ENCODE measurements around the gene CCDC18.
"Not testable (repeated sequence)": the region's sequence is repeated elsewhere in the genome, so short reads cannot be mapped to it uniquely, and the experiment has no call there.

The CCDC18 gene

DNA sequence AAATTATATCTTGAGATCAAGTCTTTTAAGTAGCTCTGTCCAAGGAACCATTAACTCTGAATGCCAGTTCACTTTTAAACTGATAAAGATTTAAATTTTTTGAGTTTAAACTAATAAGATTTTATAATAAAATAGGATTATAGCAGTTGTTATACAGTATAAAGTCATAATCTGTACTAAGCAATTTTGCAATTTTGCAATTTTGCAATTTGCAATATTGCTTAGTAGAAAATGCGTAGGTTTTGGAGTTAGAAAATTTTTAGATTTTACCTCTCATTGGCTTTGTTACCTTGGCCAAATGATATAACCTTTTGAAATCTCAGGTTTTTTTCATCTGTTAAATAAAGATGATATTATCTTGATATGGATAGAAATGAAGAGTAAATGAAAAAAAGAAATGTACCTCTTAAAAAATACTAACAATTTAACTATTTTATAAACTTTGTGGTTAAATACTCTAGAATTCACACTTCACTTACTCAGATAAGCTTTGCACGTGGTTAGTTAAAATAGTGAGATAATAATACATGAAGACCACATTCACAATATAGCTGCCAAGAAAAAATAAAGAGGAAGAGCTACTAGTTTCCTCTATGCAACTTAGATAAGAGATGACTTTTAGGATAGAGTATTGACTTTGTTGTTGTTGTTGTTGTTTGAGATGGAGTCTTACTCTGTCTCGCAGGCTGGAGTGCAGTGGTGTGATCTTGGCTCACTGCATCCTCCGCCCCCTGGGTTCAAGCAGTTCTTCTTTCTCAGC is 13.9 kb downstream of the CCDC18 start:
- DNase-seq (no peak), ATAC-seq (replicated peaks) (no peak)
- Mint-ChIP-seq H3K9me3 (no peaks in the 10 kb centered on the region), H3K4me1 (peaks cover 8 to 22% of the 10 kb centered on the region in 2 donors), H3K27ac (no peak overlapping the region), H3K27me3 (no peaks in the 10 kb centered on the region), H3K36me3 (peaks cover 34 to 48% of the 10 kb centered on the region in 2 donors), H3K4me3 (no peak overlapping the region)

- Mint-ChIP-seq H3K36me3 (peaks cover 24 to 39% of the 10 kb centered on the region in 2 donors), H3K4me1 (peaks cover 5 to 6% of the 10 kb centered on the region in 2 donors), H3K27me3 (no peaks in the 10 kb centered on the region), H3K9me3 (no peaks in the 10 kb centered on the region), H3K27ac (no peak overlapping the region), H3K4me3 (no peak overlapping the region)
- ATAC-seq (replicated peaks) (no peak), DNase-seq (no peak)
Observed at GRCh38 chr1:93196591-93196990, 16.1 kb downstream of the CCDC18 start.

DNA sequence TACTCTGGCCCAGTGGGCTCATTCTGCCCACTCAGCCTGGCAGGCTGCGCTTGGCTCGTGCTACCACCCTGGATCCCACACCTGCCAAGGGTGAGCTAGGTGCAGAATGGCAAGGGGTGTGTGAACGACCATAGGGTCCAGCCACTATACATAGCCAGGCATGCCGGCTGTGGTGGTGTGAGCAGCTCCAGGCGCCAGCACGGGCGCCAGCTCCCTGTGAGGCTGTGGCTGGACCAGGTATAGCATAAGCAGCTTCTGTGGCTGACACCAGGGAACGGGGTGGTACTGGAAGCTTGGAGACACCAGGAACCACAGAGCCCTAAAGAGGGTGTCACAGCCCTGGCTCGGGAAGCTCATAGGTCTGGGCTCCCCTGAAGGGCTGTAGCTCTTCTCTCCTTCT is 18.6 kb downstream of the CCDC18 start:
- Mint-ChIP-seq H3K27me3 (no peaks in the 10 kb centered on the region), H3K27ac (no peak overlapping the region), H3K4me1 (peaks cover 5 to 6% of the 10 kb centered on the region in 2 donors), H3K4me3 (no peak overlapping the region), H3K9me3 (no peaks in the 10 kb centered on the region), H3K36me3 (peaks cover 24 to 39% of the 10 kb centered on the region in 2 donors)
- DNase-seq (no peak), ATAC-seq (replicated peaks) (no peak)

GRCh38 chr1:93200086-93200620 is 19.6 kb downstream of the CCDC18 start:
- ATAC-seq (replicated peaks) (no peak), DNase-seq (no peak)
- Mint-ChIP-seq H3K9me3 (no peaks in the 10 kb centered on the region), H3K27ac (no peak overlapping the region), H3K4me3 (no peak overlapping the region), H3K27me3 (no peaks in the 10 kb centered on the region), H3K36me3 (peaks cover 18 to 33% of the 10 kb centered on the region in 2 donors), H3K4me1 (peaks cover 3 to 6% of the 10 kb centered on the region in 2 donors)

DNA sequence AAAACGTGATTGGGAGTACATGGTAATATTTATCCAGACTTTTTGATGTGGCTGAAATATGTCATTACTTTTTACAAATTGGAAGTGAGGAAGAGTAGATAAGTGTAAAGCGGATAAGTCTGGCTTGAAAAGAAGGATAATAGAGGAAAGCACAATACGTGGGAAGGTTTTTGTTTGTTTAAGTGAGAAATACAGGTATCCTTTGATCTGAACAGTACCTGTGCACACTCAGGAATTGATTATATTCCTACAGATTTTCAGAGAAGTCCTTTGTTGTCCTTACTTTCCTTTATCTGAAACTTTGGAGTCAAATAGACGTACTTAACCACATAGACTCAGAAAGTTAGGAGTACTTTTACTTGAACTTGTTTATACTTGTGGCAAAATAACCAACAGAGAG is 20.2 kb downstream of the CCDC18 start:
- DNase-seq (no peak), ATAC-seq (replicated peaks) (no peak)
- no peak overlapping the region for H3K27ac Mint-ChIP-seq
- H3K4me3 Mint-ChIP-seq, result no peak overlapping the region
- peaks cover 3 to 6% of the 10 kb centered on the region in 2 donors for H3K4me1 Mint-ChIP-seq
- H3K9me3 Mint-ChIP-seq, result no peaks in the 10 kb centered on the region
- H3K36me3 Mint-ChIP-seq, result peaks cover 12 to 28% of the 10 kb centered on the region in 2 donors
- no peaks in the 10 kb centered on the region for H3K27me3 Mint-ChIP-seq

GRCh38 chr1:93205892-93206566 is 25.5 kb downstream of the CCDC18 start:
- peaks cover 7 to 17% of the 10 kb centered on the region in 2 donors for H3K36me3 Mint-ChIP-seq
- DNase-seq, result no peak
- no peak overlapping the region for H3K4me3 Mint-ChIP-seq
- no peak overlapping the region for H3K27ac Mint-ChIP-seq
- no peaks in the 10 kb centered on the region for H3K9me3 Mint-ChIP-seq
- no peaks in the 10 kb centered on the region for H3K27me3 Mint-ChIP-seq
- no peaks in the 10 kb centered on the region for H3K4me1 Mint-ChIP-seq
- no peak for ATAC-seq (replicated peaks)

- H3K36me3 Mint-ChIP-seq, result peaks cover 7 to 17% of the 10 kb centered on the region in 2 donors
- H3K4me3 Mint-ChIP-seq, result no peak overlapping the region
- no peak for ATAC-seq (replicated peaks)
- no peaks in the 10 kb centered on the region for H3K27me3 Mint-ChIP-seq
- H3K9me3 Mint-ChIP-seq, result no peaks in the 10 kb centered on the region
- no peaks in the 10 kb centered on the region for H3K4me1 Mint-ChIP-seq
- DNase-seq, result no peak
- no peak overlapping the region for H3K27ac Mint-ChIP-seq
Observed at GRCh38 chr1:93206567-93206954, 26.0 kb downstream of the CCDC18 start.

DNA sequence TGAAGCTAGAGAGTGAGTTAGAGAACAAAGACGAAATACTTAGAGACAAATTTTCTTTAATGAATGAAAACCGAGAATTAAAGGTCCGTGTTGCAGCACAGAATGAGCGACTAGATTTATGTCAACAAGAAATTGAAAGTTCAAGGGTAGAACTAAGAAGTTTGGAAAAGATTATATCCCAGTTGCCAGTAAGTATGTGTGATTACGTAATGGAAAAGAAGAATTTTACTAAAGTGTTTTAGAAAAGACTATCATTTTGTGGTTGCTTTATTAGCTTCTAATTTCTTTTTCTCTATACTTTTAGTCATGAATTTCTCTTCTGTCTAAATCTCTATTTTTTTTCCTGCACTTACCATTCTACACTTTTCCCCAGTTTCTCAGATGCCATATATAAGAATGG is 26.7 kb downstream of the CCDC18 start:
- Mint-ChIP-seq H3K9me3 (no peaks in the 10 kb centered on the region), H3K27ac (no peak overlapping the region), H3K4me1 (no peaks in the 10 kb centered on the region), H3K4me3 (no peak overlapping the region), H3K27me3 (no peaks in the 10 kb centered on the region), H3K36me3 (peaks cover 7 to 18% of the 10 kb centered on the region in 2 donors)
- DNase-seq, result no peak
- ATAC-seq (replicated peaks), result no peak

DNA sequence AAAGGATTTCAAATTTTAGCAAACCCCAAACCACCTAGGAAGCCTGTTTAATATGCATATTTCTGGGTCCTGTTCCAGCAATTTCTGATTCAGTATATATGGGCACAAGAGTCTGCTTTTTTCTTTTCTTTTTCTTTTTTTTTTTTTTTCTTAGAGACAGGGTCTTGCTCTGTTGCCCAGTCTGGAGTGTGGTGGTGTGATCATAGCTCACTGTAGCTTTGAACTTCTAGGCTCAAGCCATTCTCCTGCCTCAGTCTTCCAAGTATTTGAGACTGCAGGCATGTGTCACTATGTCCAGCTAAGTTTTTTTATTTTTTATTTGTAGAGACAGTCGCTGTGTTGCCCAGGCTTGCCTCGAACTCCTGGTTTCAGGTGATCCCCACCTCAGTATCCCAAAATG is 34.8 kb downstream of the CCDC18 start:
- ATAC-seq (replicated peaks), result no peak
- peaks cover 3 to 16% of the 10 kb centered on the region in 2 donors for H3K4me1 Mint-ChIP-seq

DNA sequence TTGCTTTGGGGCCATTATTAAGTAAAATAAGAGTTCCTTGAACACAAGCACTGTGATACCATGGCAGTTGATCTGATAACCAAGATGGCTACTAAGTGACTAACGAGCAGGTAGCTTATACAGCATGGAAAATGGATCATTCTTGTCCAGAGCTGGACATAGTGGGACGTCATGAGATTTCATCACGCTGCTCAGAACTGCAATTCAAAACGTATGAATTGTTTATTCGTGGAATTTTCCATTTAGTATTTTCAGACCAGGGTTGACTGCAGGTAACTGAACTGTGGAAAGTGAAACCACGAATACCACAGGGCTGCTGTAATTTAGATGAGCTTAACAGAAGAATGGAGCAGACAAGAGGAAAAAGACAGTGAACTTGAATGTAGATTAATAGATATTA is 38.9 kb downstream of the CCDC18 start:
- H3K9me3 Mint-ChIP-seq, result peaks cover 0 to 3% of the 10 kb centered on the region in 2 donors
- peaks cover 6 to 26% of the 10 kb centered on the region in 2 donors for H3K4me1 Mint-ChIP-seq
- peak overlapping the region; percentile 8 to 59 for H3K4me3 Mint-ChIP-seq
- DNase-seq (no peak), ATAC-seq (replicated peaks) (peak; percentile 77 to 84)
- H3K36me3 Mint-ChIP-seq, result peaks cover 28 to 33% of the 10 kb centered on the region in 2 donors
- H3K27ac Mint-ChIP-seq, result peak overlapping the region; percentile 47
- no peaks in the 10 kb centered on the region for H3K27me3 Mint-ChIP-seq

More for the DNA sequence above, 34.8 kb downstream of the CCDC18 start:
- Mint-ChIP-seq H3K4me3 (no peak overlapping the region), H3K27ac (no peak overlapping the region), H3K36me3 (peaks cover 25 to 37% of the 10 kb centered on the region in 2 donors), H3K27me3 (no peaks in the 10 kb centered on the region), H3K9me3 (no peaks in the 10 kb centered on the region)
- DNase-seq, result no peak

DNA sequence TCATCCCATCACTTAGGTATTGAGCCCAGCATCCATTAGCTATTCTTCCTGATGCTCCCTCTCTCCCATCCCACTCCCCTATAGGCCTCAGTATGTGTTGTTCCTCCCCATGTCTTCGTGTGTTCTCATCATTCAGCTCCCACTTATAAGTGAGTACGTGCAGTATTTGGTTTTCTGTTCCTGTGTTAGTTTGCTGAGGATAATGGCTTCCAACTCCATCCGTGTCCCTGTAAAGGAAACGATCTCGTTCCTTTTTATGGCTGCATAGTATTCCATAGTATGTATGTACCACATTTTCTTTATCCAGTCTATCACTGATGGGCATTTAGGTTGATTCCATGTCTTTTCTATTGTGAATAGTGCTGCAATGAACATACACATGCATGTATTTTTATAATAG is 40.2 kb downstream of the CCDC18 start:
- not testable (repeated sequence) for H3K9me3 Mint-ChIP-seq; DNase-seq; H3K27me3 Mint-ChIP-seq; H3K27ac Mint-ChIP-seq; ATAC-seq (replicated peaks); H3K4me3 Mint-ChIP-seq
- Mint-ChIP-seq H3K4me1 (peaks cover 8 to 35% of the 10 kb centered on the region in 2 donors), H3K36me3 (peaks cover 34 to 36% of the 10 kb centered on the region in 2 donors)

GRCh38 chr1:93221913-93222312 is 41.4 kb downstream of the CCDC18 start:
- Mint-ChIP-seq H3K27me3 (no peaks in the 10 kb centered on the region), H3K27ac (no peak overlapping the region), H3K4me3 (no peak overlapping the region), H3K9me3 (peaks cover 0 to 6% of the 10 kb centered on the region in 2 donors), H3K36me3 (peaks cover 38 to 43% of the 10 kb centered on the region in 2 donors), H3K4me1 (peaks cover 8 to 35% of the 10 kb centered on the region in 2 donors)
- ATAC-seq (replicated peaks) (no peak), DNase-seq (no peak)

DNA sequence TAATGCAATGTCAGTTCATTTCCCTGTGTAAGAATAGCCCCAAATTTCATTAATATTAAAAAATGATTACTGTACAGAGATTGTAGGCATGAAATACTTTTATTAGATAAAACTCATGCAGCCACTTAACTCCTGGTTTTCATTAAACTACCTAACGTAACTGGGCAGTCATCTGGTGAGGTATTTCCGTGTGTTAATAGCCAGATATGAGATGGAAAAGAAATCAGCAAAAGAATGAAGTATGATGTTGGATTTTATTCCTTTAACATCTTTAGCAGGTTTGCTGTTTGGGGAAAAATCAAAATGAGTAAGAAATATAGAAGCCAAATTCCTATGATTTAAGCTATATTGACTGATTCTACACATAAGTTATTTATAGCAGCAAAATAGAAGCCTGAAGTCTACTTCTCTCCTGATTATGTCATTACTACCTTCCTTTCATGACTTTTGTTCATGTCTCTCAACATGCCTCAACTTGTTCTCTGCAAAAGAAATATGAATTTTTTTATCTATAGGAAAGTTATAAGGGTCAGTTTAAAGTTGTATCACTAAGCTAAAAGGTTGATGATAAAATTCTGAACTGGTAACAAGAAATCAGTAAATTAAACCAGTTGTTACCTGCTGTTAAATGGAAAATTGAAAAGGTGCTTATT is 42.6 kb downstream of the CCDC18 start:
- Mint-ChIP-seq H3K36me3 (peaks cover 36 to 39% of the 10 kb centered on the region in 2 donors), H3K27ac (no peak overlapping the region), H3K27me3 (no peaks in the 10 kb centered on the region), H3K4me3 (no peak overlapping the region), H3K4me1 (peaks cover 8 to 35% of the 10 kb centered on the region in 2 donors), H3K9me3 (peaks cover 0 to 6% of the 10 kb centered on the region in 2 donors)
- DNase-seq, result no peak
- no peak for ATAC-seq (replicated peaks)

GRCh38 chr1:93235261-93235660 is 54.7 kb downstream of the CCDC18 start:
- no peak overlapping the region for H3K27ac Mint-ChIP-seq
- ATAC-seq (replicated peaks) (no peak), DNase-seq (no peak)
- no peaks in the 10 kb centered on the region for H3K4me1 Mint-ChIP-seq
- H3K9me3 Mint-ChIP-seq, result peaks cover 0 to 3% of the 10 kb centered on the region in 2 donors
- H3K36me3 Mint-ChIP-seq, result peaks cover 52 to 66% of the 10 kb centered on the region in 2 donors
- no peaks in the 10 kb centered on the region for H3K27me3 Mint-ChIP-seq
- no peak overlapping the region for H3K4me3 Mint-ChIP-seq

All from stimulated activated naive B cell treated with anti-CD40 and anti-IgM and Interleukin-4, amounts not matched to agents 10 μg/mL and 1 μg/mL and 100 μg/mL, for 72 hours (primary cell).